ENCODE data around the gene CEACAM21. TPM values are rescaled to one million over a fixed set of nuclear protein-coding genes. Genes with fewer than 3 reads are reported as not detected.

Gene CEACAM21
- total RNA-seq, 3 donors from 2014 or later (not counting 1 experiment from before 2014, with no cell fraction given): 26.8 to 46.6 (median 33.6) TPM

DNA sequence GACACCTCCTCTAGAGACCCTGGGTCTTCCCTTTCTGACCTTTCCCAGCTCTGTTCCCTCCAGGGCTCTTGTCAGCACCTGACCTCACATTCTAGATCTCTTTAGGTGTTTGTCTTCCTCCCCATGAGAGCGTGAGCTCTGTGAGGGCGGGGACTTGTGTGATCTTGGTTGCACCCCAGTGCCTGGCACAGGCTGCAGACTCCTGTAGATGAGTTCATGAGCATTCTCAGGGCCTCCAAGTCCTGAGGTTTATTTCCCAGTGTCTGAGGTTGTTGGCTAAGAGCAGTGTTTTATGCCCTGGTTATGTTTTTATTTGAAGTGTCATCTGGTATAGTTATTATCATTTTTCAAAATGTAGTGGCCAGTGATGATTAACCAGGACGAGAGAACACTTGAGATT lies 50.3 kb downstream of the CEACAM21 start:
- intact Hi-C loops (cut with micrococcal nuclease): no loop called here
- Mint-ChIP-seq H3K4me3 (no peak overlapping the region), H3K27ac (no peak overlapping the region), H3K27me3 (ENCODE audit: low read depth in 2 of 2) (peaks cover 25 to 43% of the 10 kb centered on the region in 2 donors), H3K9me3 (no peaks in the 10 kb centered on the region), H3K4me1 (peaks cover 0 to 6% of the 10 kb centered on the region in 2 donors), H3K36me3 (no peaks in the 10 kb centered on the region)
- no peaks in the 10 kb centered on the region for H3K36me3 ChIP-seq (ENCODE audit: control insufficient read depth, insufficient read depth, low read length)
- no peak for TF ChIP-seq CTCF (IDR thresholded peaks at IDR 0.05)
- 74% methylated on average over 3 of the region's 3 CpGs for WGBS (ENCODE audit: insufficient coverage)
- no peak overlapping the region for H3K27ac ChIP-seq (ENCODE audit: low read length)
- H3K4me1 ChIP-seq (ENCODE audit: control insufficient read depth, insufficient read depth, low read length): peaks cover 4% of the 10 kb centered on the region
- peaks cover 2% of the 10 kb centered on the region for H3K27me3 ChIP-seq (ENCODE audit: control insufficient read depth, insufficient read depth, low read length)
- H3K9me3 ChIP-seq (ENCODE audit: control insufficient read depth, insufficient read depth, low read length): peaks cover 3% of the 10 kb centered on the region
- no peak for DNase-seq
- H3K4me3 ChIP-seq (ENCODE audit: low read length): peak overlapping the region; percentile 23
- no peak for ATAC-seq

GRCh38 chr19:41626877-41627276 lies 50.9 kb downstream of the CEACAM21 start, which contains the start of gene CEACAM4:
Gene CEACAM4, minus strand, starts transcription at chr19:41627074. Its CDS starts 111 bp downstream, at chr19:41626963.
- Mint-ChIP-seq H3K4me3 (no peak within 1 kb of the TSS), H3K9me3 (no peaks in the 10 kb centered on the region), H3K27ac (peak within 1 kb of the TSS in 1 of 2 donors; percentile 29), H3K27me3 (ENCODE audit: low read depth in 2 of 2) (peaks cover 25 to 42% of the 10 kb centered on the region in 2 donors), H3K36me3 (no peaks in the 10 kb centered on the region), H3K4me1 (peaks cover 0 to 6% of the 10 kb centered on the region in 2 donors)
- peak within 1 kb of the TSS; percentile 23 for H3K4me3 ChIP-seq (ENCODE audit: low read length)
- H3K36me3 ChIP-seq (ENCODE audit: control insufficient read depth, insufficient read depth, low read length): no peaks in the 10 kb centered on the region
- no peak within 1 kb of the TSS for H3K27ac ChIP-seq (ENCODE audit: low read length)
- peaks cover 3% of the 10 kb centered on the region for H3K9me3 ChIP-seq (ENCODE audit: control insufficient read depth, insufficient read depth, low read length)
- intact Hi-C loops (cut with micrococcal nuclease): no loop called here
- peak in 1 of 3 donors; percentile 52 for ATAC-seq
- H3K27me3 ChIP-seq (ENCODE audit: control insufficient read depth, insufficient read depth, low read length): peaks cover 2% of the 10 kb centered on the region
- no peak for TF ChIP-seq CTCF (IDR thresholded peaks at IDR 0.05)
- DNase-seq: no peak
- H3K4me1 ChIP-seq (ENCODE audit: control insufficient read depth, insufficient read depth, low read length): peaks cover 4% of the 10 kb centered on the region
- WGBS (ENCODE audit: insufficient coverage): 4% methylated on average over 7 of the region's 7 CpGs

GRCh38 chr19:41627966-41628675 lies 52.2 kb downstream of the CEACAM21 start:
- peaks cover 4% of the 10 kb centered on the region for H3K4me1 ChIP-seq (ENCODE audit: control insufficient read depth, insufficient read depth, low read length)
- peaks cover 3% of the 10 kb centered on the region for H3K9me3 ChIP-seq (ENCODE audit: control insufficient read depth, insufficient read depth, low read length)
- 77% methylated on average over 8 of the region's 8 CpGs for WGBS (ENCODE audit: insufficient coverage)
- DNase-seq: no peak
- no peak for ATAC-seq
- Mint-ChIP-seq H3K4me1 (peaks cover 0 to 6% of the 10 kb centered on the region in 2 donors), H3K27ac (no peak overlapping the region), H3K36me3 (no peaks in the 10 kb centered on the region), H3K4me3 (no peak overlapping the region), H3K9me3 (no peaks in the 10 kb centered on the region), H3K27me3 (ENCODE audit: low read depth in 2 of 2) (peaks cover 27 to 33% of the 10 kb centered on the region in 2 donors)
- H3K27ac ChIP-seq (ENCODE audit: low read length): no peak overlapping the region
- no peak overlapping the region for H3K4me3 ChIP-seq (ENCODE audit: low read length)
- intact Hi-C loops (cut with micrococcal nuclease): no loop called here
- TF ChIP-seq CTCF (IDR thresholded peaks at IDR 0.05): no peak
- no peaks in the 10 kb centered on the region for H3K36me3 ChIP-seq (ENCODE audit: control insufficient read depth, insufficient read depth, low read length)
- peaks cover 2% of the 10 kb centered on the region for H3K27me3 ChIP-seq (ENCODE audit: control insufficient read depth, insufficient read depth, low read length)

Other genes starting within 250 kb of the CEACAM21 start
- gene TGFB1, start 222.2 kb upstream of the CEACAM21 start, total RNA-seq: 100 to 1,000 TPM; 682 to 761 (median 729) TPM
- gene B9D2, start 212.0 kb upstream of the CEACAM21 start, total RNA-seq: 10 to 100 TPM; 18.1 to 22.2 (median 18.7) TPM
- 10 to 100 TPM; 13.6 to 22.8 (median 20.8) TPM for gene TMEM91, start 199.6 kb upstream of the CEACAM21 start, total RNA-seq
- gene EXOSC5, start 178.8 kb upstream of the CEACAM21 start, total RNA-seq: 10 to 100 TPM in 1 of 3 donors, 1 to 10 TPM in 2; 9.0 to 11.6 (median 9.5) TPM
- 10 to 100 TPM; 26.5 to 29.0 (median 28.3) TPM for gene BCKDHA, start 178.3 kb upstream of the CEACAM21 start, total RNA-seq
- 1 to 10 TPM; 1.5 to 2.5 (median 2.1) TPM for gene B3GNT8, start 148.8 kb upstream of the CEACAM21 start, total RNA-seq
- 10 to 100 TPM; 25.4 to 32.5 (median 29.5) TPM for gene DMAC2, start 136.3 kb upstream of the CEACAM21 start, total RNA-seq
- not detected for gene ERICH4, start 133.0 kb upstream of the CEACAM21 start, total RNA-seq
- 1 to 10 TPM in 1 of 3 donors, under 1 TPM in 2; 0.52 to 1.1 (median 0.78) TPM for gene CEACAM4, start 50.9 kb downstream of the CEACAM21 start, total RNA-seq
- not detected for gene CEACAM7, start 112.1 kb downstream of the CEACAM21 start, total RNA-seq
- not detected for gene CEACAM5, start 132.5 kb downstream of the CEACAM21 start, total RNA-seq
- gene CEACAM6, start 179.4 kb downstream of the CEACAM21 start, total RNA-seq: not detected
- 1 to 10 TPM in 2 of 3 donors, not detected in 1; 1.3 to 1.7 TPM for gene CEACAM3, start 220.4 kb downstream of the CEACAM21 start, total RNA-seq